Smooth muscle cell (in vitro differentiated cells): ENCODE measurements around the gene KDM4E. TPM values are rescaled to one million over a fixed set of nuclear protein-coding genes. Genes with fewer than 3 reads are reported as not detected.

ENCODE experiments used
- DNase-seq: peaks from one replicate; lab custom pipeline; 2025; ENCODE audit not compliant: unreplicated experiment; lab: John Stamatoyannopoulos, UW
- H2AFZ ChIP-seq: fragments of 200-600 bp; sonication (generic); 2 replicates; pipeline ENCODE4 v1.6.0; 2016; ENCODE audit warnings: antibody characterized with exemption, low read depth, mild to moderate bottlenecking
- H3F3A ChIP-seq: fragments of 200-600 bp; sonication (generic); 2 replicates; pipeline ENCODE4 v1.6.0; 2017; ENCODE audit warnings: antibody characterized with exemption, low read depth
- H3K27ac ChIP-seq: fragments of 200-600 bp; sonication (generic); 2 replicates; pipeline ENCODE4 v1.5.1; 2016; ENCODE audit warnings: low read depth, mild to moderate bottlenecking
- H3K27me3 ChIP-seq: fragments of 200-600 bp; sonication (generic); 2 replicates; pipeline ENCODE4 v1.6.1; 2016; ENCODE audit warnings: low read depth, mild to moderate bottlenecking
- H3K36me3 ChIP-seq: fragments of 200-600 bp; sonication (generic); 2 replicates; pipeline ENCODE4 v1.5.1; 2016; ENCODE audit warnings: low read depth
- H3K4me1 ChIP-seq: fragments of 200-600 bp; sonication (generic); 2 replicates; pipeline ENCODE4 v1.5.1; 2016; ENCODE audit warnings: low read depth
- H3K4me2 ChIP-seq: fragments of 200-600 bp; sonication (generic); 2 replicates; pipeline ENCODE4 v1.6.0; 2016; ENCODE audit warnings: mild to moderate bottlenecking
- H3K4me3 ChIP-seq: fragments of 200-600 bp; sonication (generic); 2 replicates; pipeline ENCODE4 v1.5.1; 2016; ENCODE audit warnings: mild to moderate bottlenecking
- H3K79me2 ChIP-seq: fragments of 200-600 bp; sonication (generic); 2 replicates; pipeline ENCODE4 v1.6.0; 2016; ENCODE audit warnings: low read depth, mild to moderate bottlenecking
- H3K9ac ChIP-seq: fragments of 200-600 bp; sonication (generic); 2 replicates; pipeline ENCODE4 v1.6.0; 2016; ENCODE audit warnings: low read depth
- H3K9me3 ChIP-seq: fragments of 200-600 bp; sonication (generic); replicated peaks from 2 replicates; pipeline ENCODE4 v1.5.1; 2016; ENCODE audit warnings: low read depth
- H4K20me1 ChIP-seq: fragments of 200-600 bp; sonication (generic); 2 replicates; pipeline ENCODE4 v1.6.0; 2016; ENCODE audit warnings: low read depth
- CTCF ChIP-seq: fragments of 200-600 bp; sonication (generic); IDR thresholded peaks from 2 replicates; pipeline ENCODE4 v1.5.1; 2017; ENCODE audit warnings: borderline replicate concordance, mild to moderate bottlenecking, antibody characterized with exemption; ENCODE audit not compliant: insufficient read depth, poor library complexity, severe bottlenecking
- WGBS: methylation state at CpG from one replicate; pipeline ENCODE4 v1.1.7; 2016; ENCODE audit warnings: low lambda C conversion rate; 5-methylcytosine and 5-hydroxymethylcytosine counted together
- polyA plus RNA-seq: library from polyadenylated mRNA; unstranded; fragments of >200 nt; fragmentation: Nextera tagmentation; extraction: Ambion mirVana; gene quantifications from 2 replicates; pipeline ENCODE4 v1.2.1, GENCODE V29; 2016
- total RNA-seq: library from RNA; depleted of rRNA; stranded (reverse); fragments of >200 nt; gene quantifications from 2 replicates; pipeline ENCODE4 v1.2.3, GENCODE V29; 2014

Gene KDM4E
- total and polyA plus RNA-seq, 2 experiments from 2014 or later: not detected

GRCh38 chr11:95070471-95070870, 45.4 kb downstream of the KDM4E start:
- H3K4me2 ChIP-seq: peak overlapping the region; percentile 49

GRCh38 chr11:95072948-95073347, 47.9 kb downstream of the KDM4E start:
- no peaks in the 10 kb centered on the region for H3K9me3 ChIP-seq
- no peak overlapping the region for H3K4me3 ChIP-seq
- H3K36me3 ChIP-seq: no peaks in the 10 kb centered on the region
- H4K20me1 ChIP-seq: peaks cover 7% of the 10 kb centered on the region
- H3K4me2 ChIP-seq: no peak overlapping the region
- H3K79me2 ChIP-seq: peaks cover 39% of the 10 kb centered on the region
- H3K27me3 ChIP-seq: no peaks in the 10 kb centered on the region
- no peak overlapping the region for H2AFZ ChIP-seq
- no peak for TF ChIP-seq CTCF
- peaks cover 2% of the 10 kb centered on the region for H3F3A ChIP-seq
- no peak for DNase-seq
- H3K27ac ChIP-seq: peak overlapping the region; percentile 37
- H3K9ac ChIP-seq: no peak overlapping the region
- H3K4me1 ChIP-seq: peaks cover 10% of the 10 kb centered on the region

More at GRCh38 chr11:95070471-95070870, 45.4 kb downstream of the KDM4E start:
- Histone ChIP-seq H3K79me2 (peaks cover 44% of the 10 kb centered on the region), H3K27me3 (no peaks in the 10 kb centered on the region), H3K4me3 (no peak overlapping the region), H3K9me3 (no peaks in the 10 kb centered on the region), H3K36me3 (no peaks in the 10 kb centered on the region), H4K20me1 (peaks cover 7% of the 10 kb centered on the region), H3K9ac (no peak overlapping the region), H3K4me1 (peaks cover 15% of the 10 kb centered on the region), H3K27ac (peak overlapping the region; percentile 16), H3F3A (peaks cover 5% of the 10 kb centered on the region), H2AFZ (no peak overlapping the region)
- WGBS: 95% methylated on average over 1 of the region's 1 CpG
- no peak for TF ChIP-seq CTCF
- DNase-seq: no peak

GRCh38 chr11:95074792-95075563, 49.9 kb downstream of the KDM4E start:
- Histone ChIP-seq H3K9ac (no peak overlapping the region), H3K4me1 (no peaks in the 10 kb centered on the region), H3K9me3 (no peaks in the 10 kb centered on the region), H3K27me3 (no peaks in the 10 kb centered on the region), H4K20me1 (no peaks in the 10 kb centered on the region), H3K79me2 (peaks cover 18% of the 10 kb centered on the region), H3K36me3 (no peaks in the 10 kb centered on the region), H2AFZ (no peak overlapping the region), H3K4me3 (no peak overlapping the region), H3K27ac (peak overlapping the region; percentile 37), H3K4me2 (no peak overlapping the region), H3F3A (no peaks in the 10 kb centered on the region)
- WGBS: 70% methylated on average over 8 of the region's 8 CpGs
- TF ChIP-seq CTCF: no peak
- DNase-seq: no peak

GRCh38 chr11:95076416-95076815, 51.4 kb downstream of the KDM4E start:
- H3K9me3 ChIP-seq: no peaks in the 10 kb centered on the region
- no peaks in the 10 kb centered on the region for H4K20me1 ChIP-seq
- TF ChIP-seq CTCF: no peak
- no peaks in the 10 kb centered on the region for H3F3A ChIP-seq
- peak overlapping the region; percentile 0 for H3K27ac ChIP-seq
- no peaks in the 10 kb centered on the region for H3K4me1 ChIP-seq
- H3K9ac ChIP-seq: no peak overlapping the region
- H3K4me3 ChIP-seq: no peak overlapping the region
- 46% methylated on average over 1 of the region's 1 CpG for WGBS
- H2AFZ ChIP-seq: no peak overlapping the region
- H3K27me3 ChIP-seq: no peaks in the 10 kb centered on the region
- no peaks in the 10 kb centered on the region for H3K36me3 ChIP-seq
- H3K79me2 ChIP-seq: peaks cover 4% of the 10 kb centered on the region
- DNase-seq: no peak
- peak overlapping the region; percentile 21 for H3K4me2 ChIP-seq
